Muscle of leg (tissue), 16 donors: ENCODE measurements around the gene SLX1B. TPM values are rescaled to one million over a fixed set of nuclear protein-coding genes. Genes with fewer than 3 reads are reported as not detected.
"Not testable (repeated sequence)": the region's sequence is repeated elsewhere in the genome, so short reads cannot be mapped to it uniquely, and the experiment has no call there.

ENCODE experiments used
- DNase-seq: peaks from one replicate; pipeline ENCODE4 v3.0.0; 2013
- H3K27ac ChIP-seq: one replicate; pipeline ENCODE4 v1.5.1; 2013; ENCODE audit warnings: mild to moderate bottlenecking, low read length, control low read depth
- H3K27me3 ChIP-seq: one replicate; pipeline ENCODE4 v1.6.1; 2013; ENCODE audit warnings: low read length; ENCODE audit not compliant: control insufficient read depth, insufficient read depth
- H3K36me3 ChIP-seq: one replicate; pipeline ENCODE4 v1.6.1; 2013; ENCODE audit warnings: low read length; ENCODE audit not compliant: control insufficient read depth, insufficient read depth
- H3K4me1 ChIP-seq: one replicate; pipeline ENCODE4 v1.6.1; 2013; ENCODE audit warnings: low read length; ENCODE audit not compliant: control insufficient read depth, insufficient read depth
- H3K4me3 ChIP-seq: one replicate; pipeline ENCODE4 v1.5.1; 2013; ENCODE audit warnings: low read length, control low read depth
- H3K9me3 ChIP-seq: replicated peaks from 2 replicates; pipeline ENCODE4 v1.6.1; 2013; ENCODE audit warnings: low read depth, low read length; ENCODE audit not compliant: control insufficient read depth
- WGBS: methylation state at CpG from one replicate; pipeline ENCODE4 v1.1.5; 2013; ENCODE audit warnings: missing lambda C conversion rate; ENCODE audit not compliant: insufficient coverage; 5-methylcytosine and 5-hydroxymethylcytosine counted together
- long read RNA-seq, 11 donors: transcript quantifications; one replicate each; lab custom pipeline, GENCODE V29; 2026
- polyA plus RNA-seq, 8 donors: library from polyadenylated mRNA; unstranded; fragments of 120-200 nt; gene quantifications; one replicate each; pipeline versions ENCODE4 v1.2.1 to v1.2.3, GENCODE V29; 2013; ENCODE audit warnings: inconsistent platforms in 1 of 8, low replicate concordance in 1 of 8; ENCODE audit not compliant: insufficient read length in 8 of 8, insufficient read depth in 1 of 8
- total RNA-seq: library from RNA; stranded (reverse); fragments of 120-200 nt; gene quantifications from one replicate; pipeline ENCODE4 v1.2.4, GENCODE V29; 2013

The SLX1B gene
- total RNA-seq (8.8 TPM), polyA plus RNA-seq (1 to 10 TPM in 4 of 8 donors, under 1 TPM in 2, not detected in 2; 0.21 to 7.9 (median 2.1) TPM)
- long read RNA-seq, donor 1, partial matches to known transcripts = 0 of 2 reads
- long read RNA-seq, donor 1, other reads (novel, unspliced or antisense) = 0 of 2 reads
- long read RNA-seq, donor 2 = 0 reads
- long read RNA-seq, donor 3, partial matches to known transcripts = 0 of 2 reads
- long read RNA-seq, donor 3, other reads (novel, unspliced or antisense) = 0 of 2 reads
- long read RNA-seq, donor 4, partial matches to known transcripts = 0 of 4 reads
- long read RNA-seq, donor 4, other reads (novel, unspliced or antisense) = 0 of 4 reads
- long read RNA-seq, donor 5, transcript SLX1B-201 (6 exons, 1,165 nt) = major isoform, 7 of 9 reads
- long read RNA-seq, donor 5, partial matches to known transcripts = 0 of 9 reads
- long read RNA-seq, donor 5, other reads (novel, unspliced or antisense) = 0 of 9 reads
- long read RNA-seq, donor 6, transcript SLX1B-201 (6 exons, 1,165 nt) = major isoform, 8 of 9 reads
- long read RNA-seq, donor 6, partial matches to known transcripts = 0 of 9 reads
- long read RNA-seq, donor 6, other reads (novel, unspliced or antisense) = 0 of 9 reads
- long read RNA-seq, donor 7, transcript SLX1B-201 (6 exons, 1,165 nt) = major isoform, 5 of 6 reads
- long read RNA-seq, donor 7, partial matches to known transcripts = 0 of 6 reads
- long read RNA-seq, donor 7, other reads (novel, unspliced or antisense) = 0 of 6 reads
- long read RNA-seq, donor 8, transcript SLX1B-201 (6 exons, 1,165 nt) = major isoform, 6 of 6 reads
- long read RNA-seq, donor 8, partial matches to known transcripts = 0 of 6 reads
- long read RNA-seq, donor 8, other reads (novel, unspliced or antisense) = 0 of 6 reads
- long read RNA-seq, donor 9, partial matches to known transcripts = 0 of 3 reads
- long read RNA-seq, donor 9, other reads (novel, unspliced or antisense) = 0 of 3 reads
- long read RNA-seq, donor 10, partial matches to known transcripts = 0 of 4 reads
- long read RNA-seq, donor 10, other reads (novel, unspliced or antisense) = 0 of 4 reads
- long read RNA-seq, donor 11, partial matches to known transcripts = 0 of 3 reads
- long read RNA-seq, donor 11, other reads (novel, unspliced or antisense) = 0 of 3 reads

DNA sequence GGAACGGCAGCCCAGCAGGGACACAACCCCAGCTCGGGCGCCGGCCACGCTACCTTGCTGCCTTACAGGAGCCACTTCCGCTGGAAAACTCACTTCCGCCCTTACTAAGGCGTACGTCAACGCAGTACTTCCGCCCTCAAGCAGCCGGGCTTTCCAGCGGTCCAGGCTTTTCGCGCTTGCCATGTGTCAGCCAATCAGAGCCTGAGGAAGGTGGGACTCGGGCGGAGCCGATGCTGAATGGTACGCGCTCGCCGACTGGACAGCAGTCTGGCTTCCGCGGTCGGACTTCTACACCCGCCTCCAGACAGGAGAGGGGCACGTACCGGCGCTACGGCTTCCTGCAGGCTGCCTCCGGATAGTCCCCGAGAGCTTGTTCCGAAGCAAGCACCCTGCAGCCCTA is at the start of gene SLX1B, which contains the start of gene BOLA2:
SLX1B (plus strand) TSS at position 265 of the 400 bp plus-strand sequence.
BOLA2 (minus strand) TSS at position 83 of the 400 bp plus-strand sequence. CDS start 98 bp downstream, outside the sequence.
- DNase-seq, H3K36me3 ChIP-seq, H3K9me3 ChIP-seq, H3K27me3 ChIP-seq, H3K27ac ChIP-seq, H3K4me3 ChIP-seq, H3K4me1 ChIP-seq: not testable (repeated sequence)
- no CpG with 5 or more reads among the region's 33 CpGs for WGBS

DNA sequence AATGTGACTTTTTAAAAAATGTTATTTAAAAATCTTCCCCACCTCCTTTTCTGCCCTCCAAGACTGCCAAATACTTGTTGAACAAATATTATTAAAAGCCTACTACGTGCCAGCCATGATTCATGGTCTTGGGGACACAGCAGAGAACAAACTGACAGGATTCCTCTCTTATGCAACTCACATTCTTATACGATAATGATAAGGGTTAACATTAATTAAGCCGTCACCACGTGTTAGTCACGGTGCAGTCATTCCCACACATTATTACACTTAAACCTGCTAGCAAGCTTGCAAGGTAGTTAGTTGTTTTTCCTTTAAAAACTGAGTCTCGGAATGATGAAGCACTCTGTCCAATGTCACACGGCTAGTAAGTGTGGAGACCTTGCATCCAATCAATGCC is 49.1 kb upstream of the SLX1B start:
- not testable (repeated sequence) for H3K36me3 ChIP-seq, H3K4me1 ChIP-seq, H3K27ac ChIP-seq, H3K27me3 ChIP-seq, DNase-seq, H3K4me3 ChIP-seq, H3K9me3 ChIP-seq
- no CpG with 5 or more reads among the region's 7 CpGs for WGBS

DNA sequence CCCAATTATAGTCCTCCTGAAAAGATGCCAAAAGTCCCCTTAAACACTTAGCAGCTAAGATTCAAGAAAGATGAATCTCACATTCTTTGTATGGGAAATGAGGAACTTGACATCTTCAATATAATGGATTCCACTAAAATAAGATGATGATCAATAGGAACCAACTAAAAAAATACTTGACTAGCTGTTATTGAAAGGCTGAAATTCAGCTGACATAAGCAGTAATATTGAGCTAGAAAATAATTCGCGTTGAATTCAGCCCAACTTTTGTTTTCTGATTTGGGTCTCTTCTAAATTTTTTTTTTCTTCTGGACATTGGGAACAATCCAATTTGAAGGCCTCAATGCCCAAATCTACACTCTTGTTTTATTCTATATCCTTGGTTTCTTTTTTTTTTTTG is 30.7 kb upstream of the SLX1B start:
- no CpG with 5 or more reads among the region's 2 CpGs for WGBS
- DNase-seq, H3K4me1 ChIP-seq, H3K36me3 ChIP-seq, H3K27me3 ChIP-seq, H3K27ac ChIP-seq, H3K9me3 ChIP-seq, H3K4me3 ChIP-seq: not testable (repeated sequence)

DNA sequence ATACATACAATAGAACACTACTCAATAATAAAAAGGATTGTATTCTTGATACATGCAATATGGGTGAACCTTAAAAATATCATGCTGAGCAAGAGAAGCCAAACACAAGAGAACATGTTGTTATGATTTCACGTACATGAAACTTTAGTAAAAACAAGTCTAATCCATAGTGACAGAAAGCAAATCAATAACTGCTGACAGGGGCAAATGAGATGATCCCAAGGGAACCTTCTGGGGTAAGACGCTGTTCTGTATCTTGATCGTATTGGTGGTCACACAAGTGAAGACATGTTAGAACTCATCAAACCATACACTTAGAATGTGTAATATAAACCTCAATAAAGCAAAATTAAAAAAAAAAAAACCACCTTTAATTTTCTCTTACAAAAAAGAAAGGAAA is 28.9 kb upstream of the SLX1B start:
- not testable (repeated sequence) for DNase-seq, H3K4me3 ChIP-seq
- WGBS = no CpG with 5 or more reads among the region's 3 CpGs

DNA sequence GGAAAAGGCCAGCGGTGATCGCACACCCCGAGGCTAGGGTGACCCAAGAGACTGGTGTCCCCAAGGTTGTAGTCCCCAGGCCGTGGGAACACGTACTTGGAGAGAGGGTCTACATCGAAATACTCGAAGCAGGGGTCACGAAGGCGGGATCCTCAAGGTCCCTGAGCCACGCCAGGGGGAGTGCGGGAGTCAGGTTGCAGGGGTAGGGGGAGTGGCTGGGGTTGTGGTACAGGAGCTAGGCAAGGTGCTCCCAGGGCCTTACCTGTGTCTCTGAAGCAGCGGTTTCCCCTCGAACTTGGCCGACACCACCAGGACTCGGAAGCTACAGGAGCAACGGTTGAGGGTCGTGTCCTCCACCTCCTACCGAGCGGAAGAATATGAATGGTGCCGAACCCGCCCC is 579 bp upstream of the SLX1B start:
- not testable (repeated sequence) for H3K4me3 ChIP-seq, H3K27me3 ChIP-seq, H3K36me3 ChIP-seq, DNase-seq, H3K9me3 ChIP-seq, H3K27ac ChIP-seq, H3K4me1 ChIP-seq
- WGBS = no CpG with 5 or more reads among the region's 21 CpGs

More for the DNA sequence above, 28.9 kb upstream of the SLX1B start:
- H3K27ac ChIP-seq, H3K27me3 ChIP-seq, H3K36me3 ChIP-seq, H3K9me3 ChIP-seq, H3K4me1 ChIP-seq: not testable (repeated sequence)

DNA sequence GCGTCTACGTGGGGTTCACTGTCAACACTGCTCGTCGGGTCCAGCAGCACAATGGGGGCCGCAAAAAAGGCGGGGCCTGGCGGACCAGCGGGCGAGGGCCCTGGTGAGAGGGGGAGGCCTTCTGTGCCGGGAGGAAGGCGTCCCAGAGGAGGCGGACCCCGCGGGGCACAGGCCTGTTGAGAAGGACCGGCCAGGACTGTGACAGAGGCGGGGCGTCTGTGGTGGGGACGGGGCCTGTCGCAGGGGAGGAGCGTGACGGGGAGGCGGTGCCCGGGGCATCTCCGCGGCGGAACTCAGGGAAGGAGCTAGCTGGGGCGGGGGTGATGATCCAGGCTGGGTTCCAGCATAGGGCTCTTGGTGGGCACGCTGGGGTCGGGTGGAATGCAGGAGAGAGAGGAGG is 495 bp downstream of the SLX1B start:
- H3K4me1 ChIP-seq, H3K27me3 ChIP-seq, DNase-seq, H3K9me3 ChIP-seq, H3K36me3 ChIP-seq, H3K4me3 ChIP-seq, H3K27ac ChIP-seq: not testable (repeated sequence)
- WGBS = no CpG with 5 or more reads among the region's 29 CpGs

DNA sequence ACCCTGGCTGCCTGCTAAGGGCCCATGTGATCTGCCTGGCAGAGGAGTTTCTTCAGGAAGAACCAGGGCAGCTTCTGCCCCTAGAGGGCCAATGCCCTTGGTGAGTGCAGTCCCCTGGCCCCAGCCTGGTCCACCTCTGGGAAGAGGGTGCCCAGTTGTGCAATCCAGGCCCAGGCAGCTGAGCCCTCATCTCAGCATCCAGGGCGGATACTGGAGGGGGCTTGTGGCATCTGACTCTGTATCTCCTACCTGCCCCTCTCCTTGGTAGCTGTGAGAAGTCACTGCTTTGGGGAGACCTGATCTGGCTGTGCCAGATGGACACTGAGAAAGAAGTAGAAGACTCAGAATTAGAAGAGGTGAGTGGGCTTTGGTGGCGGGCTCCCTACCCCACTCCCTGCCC is 3.3 kb downstream of the SLX1B start:
- not testable (repeated sequence) for H3K4me1 ChIP-seq, H3K4me3 ChIP-seq, H3K36me3 ChIP-seq, DNase-seq, H3K27ac ChIP-seq, H3K27me3 ChIP-seq, H3K9me3 ChIP-seq
- WGBS = no CpG with 5 or more reads among the region's 2 CpGs

DNA sequence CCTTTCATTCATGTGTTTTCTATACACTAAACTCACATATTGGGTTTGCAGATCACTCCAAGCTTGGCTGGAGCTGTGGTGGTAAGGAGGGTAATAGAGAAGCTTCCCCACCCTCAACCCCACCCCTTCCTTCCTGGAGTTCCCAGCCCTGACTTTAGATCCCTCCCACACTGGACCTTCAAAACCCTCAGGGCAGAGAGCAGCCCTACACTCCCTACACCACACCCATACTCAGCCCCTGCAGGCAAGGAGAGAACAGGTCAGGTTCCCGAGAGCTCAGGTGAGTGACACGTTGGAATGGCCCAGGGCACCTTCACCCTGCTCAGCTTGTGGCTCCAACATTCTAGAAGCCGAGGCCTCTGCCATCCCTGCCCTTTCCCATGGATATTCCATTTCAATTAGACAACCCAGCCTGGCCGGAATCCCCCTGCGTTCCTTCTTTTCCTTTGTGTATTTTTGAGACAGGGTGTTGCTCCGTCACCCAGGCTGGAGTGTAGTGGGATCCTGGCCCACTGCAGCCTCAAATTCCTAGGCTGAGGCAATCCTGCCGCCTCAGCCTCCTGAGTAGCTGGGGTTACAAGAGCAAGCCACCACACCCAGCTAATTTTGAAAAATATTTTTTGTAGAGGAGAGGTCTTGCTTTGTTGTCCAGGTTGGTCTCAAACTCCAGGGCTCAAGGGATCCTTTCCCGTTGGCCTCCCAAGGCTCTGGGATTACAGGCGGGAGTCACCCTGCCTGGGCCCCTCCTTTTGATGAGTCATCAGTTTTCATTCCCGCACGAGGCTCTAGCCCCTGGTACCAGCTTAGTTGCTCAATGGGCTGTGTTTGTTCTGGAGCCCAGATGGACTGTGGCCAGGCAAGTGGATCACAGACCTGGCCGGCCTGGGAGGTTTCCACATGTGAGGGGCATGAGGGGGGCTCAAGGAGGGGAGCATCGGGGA is 5.6 kb downstream of the SLX1B start, which contains the start of gene SULT1A4:
SULT1A4 (plus strand) TSS at position 208 of the 941 bp plus-strand sequence. CDS start 1,473 bp downstream, outside the sequence.
- not testable (repeated sequence) for DNase-seq, H3K4me3 ChIP-seq, H3K36me3 ChIP-seq, H3K27me3 ChIP-seq, H3K4me1 ChIP-seq, H3K9me3 ChIP-seq, H3K27ac ChIP-seq
- WGBS = no CpG with 5 or more reads among the region's 13 CpGs

DNA sequence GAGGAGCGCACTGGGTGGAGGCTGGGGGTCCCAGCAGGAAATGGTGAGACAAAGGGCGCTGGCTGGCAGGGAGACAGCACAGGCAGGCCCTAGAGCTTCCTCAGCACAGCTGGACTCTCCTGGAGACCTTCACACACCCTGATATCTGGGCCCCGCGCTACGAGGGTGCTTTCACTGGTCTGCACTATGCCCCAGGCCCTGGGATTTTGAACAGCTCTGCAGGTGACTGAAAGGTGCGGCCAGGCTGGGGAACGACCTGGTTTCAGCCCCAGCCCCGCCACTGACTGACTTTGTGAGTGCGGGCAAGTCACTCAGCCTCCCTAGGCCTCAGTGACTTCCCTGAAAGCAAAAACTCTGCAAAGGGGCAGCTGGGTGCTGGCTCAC is 6.3 kb downstream of the SLX1B start:
- no CpG with 5 or more reads among the region's 9 CpGs for WGBS
- H3K27me3 ChIP-seq, H3K4me1 ChIP-seq, H3K27ac ChIP-seq, H3K4me3 ChIP-seq, H3K9me3 ChIP-seq, DNase-seq, H3K36me3 ChIP-seq: not testable (repeated sequence)
